Stimulated activated CD8-positive, alpha-beta memory T cell treated with anti-CD3 and anti-CD28 coated beads, Interleukin-12 subunit alpha, Interleukin-12 subunit beta, amount 100 ng/mL, for 4 hours (primary cell): ENCODE measurements around the gene STAMBP.
"Not testable (repeated sequence)": the region's sequence is repeated elsewhere in the genome, so short reads cannot be mapped to it uniquely, and the experiment has no call there.

Experiments
- DNase-seq: peaks from one replicate; pipeline ENCODE4 v3.0.0-alpha.2; 2020; ENCODE audit warnings: low read depth

The STAMBP gene

GRCh38 chr2:73828818-73829570 lies at the start of gene STAMBP:
TSS of gene STAMBP (plus strand) at chr2:73828961. CDS start at chr2:73830857, 1,896 bp downstream.
- peak; percentile 73 for DNase-seq

DNA sequence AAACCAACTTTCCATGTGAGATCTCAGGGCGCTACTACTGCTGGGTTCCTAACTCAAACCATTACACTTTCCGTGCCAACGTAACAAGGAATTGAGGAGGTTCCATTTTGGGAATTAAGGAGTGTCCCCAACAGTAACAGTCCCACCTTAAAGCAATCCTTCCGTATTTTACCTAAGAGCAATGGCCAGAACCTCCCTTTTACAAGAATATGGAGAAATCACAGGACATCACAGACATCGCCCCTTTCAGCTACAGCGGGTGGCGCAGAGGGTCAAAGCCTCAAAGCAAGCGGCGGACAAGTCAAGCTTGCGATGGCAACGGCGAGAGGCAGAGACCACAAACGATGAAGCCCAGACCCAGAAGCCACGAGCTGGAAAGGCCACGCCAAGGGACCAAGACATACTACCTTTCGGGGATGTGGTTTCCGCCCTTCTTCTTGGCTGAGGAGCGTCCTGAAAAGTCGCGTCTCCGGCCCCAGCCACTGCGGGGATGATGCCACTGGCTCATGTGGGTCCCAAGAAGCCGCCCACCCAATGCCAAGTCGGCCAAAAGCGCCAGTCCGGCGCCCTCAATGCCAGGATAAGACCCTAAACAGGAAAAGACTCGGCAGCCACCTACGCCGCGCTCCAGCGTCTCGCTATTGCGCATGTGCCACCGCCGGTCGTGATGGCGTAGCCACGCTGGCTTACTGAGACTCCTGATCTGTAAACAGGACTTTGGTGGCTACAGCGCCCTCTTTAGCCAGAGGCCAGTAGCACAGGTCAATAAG lies 49.1 kb upstream of the STAMBP start, which contains the start of gene DUSP11:
DUSP11 (minus strand) TSS at position 637 of the 770 bp plus-strand sequence; CDS start at position 508, 129 bp downstream.
- DNase-seq, result peak; percentile 89

DNA sequence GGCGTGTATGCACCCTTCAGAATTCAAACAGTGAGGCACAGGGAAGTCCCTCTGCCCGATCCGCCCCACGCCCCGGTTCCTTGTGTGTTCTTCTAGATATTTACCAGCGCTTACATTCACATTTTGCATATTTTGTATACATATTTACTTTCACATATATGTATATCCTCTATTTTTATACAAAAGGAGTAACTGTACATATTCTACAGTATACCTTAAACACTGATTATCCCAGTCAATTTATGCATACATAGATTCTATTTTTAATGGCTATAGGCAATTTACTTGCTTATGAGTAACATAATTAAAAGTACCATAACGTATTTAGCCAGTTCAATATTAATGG lies 48.6 kb upstream of the STAMBP start:
- DNase-seq, result no peak

DNA sequence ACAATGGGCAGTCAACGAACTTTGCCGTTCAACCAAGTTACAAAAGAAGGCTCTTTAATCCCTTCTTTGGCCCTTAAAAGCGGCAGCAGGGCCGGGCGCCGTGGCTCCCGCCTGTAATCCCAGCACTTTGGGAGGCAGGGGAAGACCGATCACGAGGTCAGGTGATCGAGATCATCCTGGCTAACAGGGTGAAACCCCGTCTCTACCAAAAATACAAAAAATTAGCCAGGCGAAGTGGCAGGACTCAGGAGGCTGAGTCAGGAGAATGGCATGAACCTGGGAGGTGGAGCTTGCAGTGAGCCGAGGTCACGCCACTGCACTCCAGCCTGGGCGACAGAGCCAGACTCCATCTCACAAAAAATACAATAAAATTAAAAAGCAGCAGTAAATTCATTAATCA lies 45.4 kb upstream of the STAMBP start:
- not testable (repeated sequence) for DNase-seq

DNA sequence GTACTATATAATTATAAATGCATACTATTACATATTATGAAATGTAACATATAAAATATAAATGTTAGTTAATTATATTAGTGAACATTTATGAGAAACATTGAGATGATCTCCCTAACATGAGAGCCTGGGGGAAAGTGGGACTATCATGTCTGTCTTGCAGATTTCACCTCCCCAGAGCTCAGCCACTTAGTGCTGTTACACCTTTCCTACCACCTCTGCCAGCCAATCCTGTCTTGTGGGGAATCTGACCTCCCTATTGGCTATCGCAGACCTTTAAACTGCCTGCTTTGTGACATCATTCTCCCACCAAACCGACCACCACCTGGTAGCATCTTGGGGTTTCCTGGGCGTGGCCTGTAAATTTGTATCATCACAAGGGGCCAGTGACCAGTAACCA lies 44.9 kb upstream of the STAMBP start, which contains the start of gene C2orf78:
C2orf78 (plus strand) TSS at position 301 of the 400 bp plus-strand sequence. CDS start 127 bp downstream, outside the sequence.
- DNase-seq, result not testable (repeated sequence)

- no peak for DNase-seq
Observed at GRCh38 chr2:73811878-73812277, 16.9 kb upstream of the STAMBP start.

- DNase-seq, result no peak
Observed at GRCh38 chr2:73812635-73813034, 16.1 kb upstream of the STAMBP start.

DNA sequence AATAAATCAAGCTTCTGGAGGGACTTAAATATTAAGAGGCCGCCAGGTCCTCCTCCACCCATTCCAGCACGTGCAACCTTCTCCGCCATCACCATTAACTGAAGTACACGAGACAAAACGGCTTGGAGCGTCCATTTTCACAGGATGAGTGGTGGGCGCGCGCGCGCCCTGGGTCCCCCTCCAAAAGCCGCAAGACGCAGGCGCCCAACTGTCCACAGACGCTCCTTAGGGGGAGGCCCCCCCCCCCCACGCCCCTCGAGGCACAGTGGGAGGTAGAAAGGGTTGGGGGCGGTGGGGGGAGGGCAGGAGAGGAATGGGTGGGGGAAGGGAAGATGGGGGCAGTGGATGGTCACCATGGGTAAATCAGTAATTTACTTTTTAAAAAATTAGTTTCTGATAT lies 10.5 kb upstream of the STAMBP start:
- DNase-seq, result no peak

GRCh38 chr2:73821227-73821626 lies 7.5 kb upstream of the STAMBP start:
- no peak for DNase-seq

GRCh38 chr2:73821669-73822068 lies 7.1 kb upstream of the STAMBP start:
- no peak for DNase-seq

- DNase-seq, result no peak
Observed at GRCh38 chr2:73822276-73822675, 6.5 kb upstream of the STAMBP start.

DNA sequence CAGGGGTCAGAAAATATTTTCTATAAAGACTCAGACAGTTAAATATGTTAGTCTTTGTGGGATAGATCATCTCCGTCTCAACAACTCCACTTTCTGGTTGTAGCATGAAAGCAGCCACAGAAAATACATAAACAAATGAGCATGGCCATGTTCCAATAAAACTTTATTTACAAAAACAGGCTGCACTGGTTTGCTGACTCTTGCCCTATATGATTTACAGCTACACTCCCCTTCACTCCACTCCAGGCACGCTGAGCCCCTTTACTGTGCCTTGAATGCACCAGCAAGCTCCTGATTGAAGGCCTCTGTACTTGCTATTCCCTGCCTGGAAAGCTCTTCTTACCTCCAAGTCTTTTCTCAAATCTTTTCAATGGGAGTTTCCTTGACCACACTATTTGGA lies 5.8 kb upstream of the STAMBP start:
- no peak for DNase-seq

GRCh38 chr2:73823416-73823815 lies 5.3 kb upstream of the STAMBP start:
- no peak for DNase-seq

DNA sequence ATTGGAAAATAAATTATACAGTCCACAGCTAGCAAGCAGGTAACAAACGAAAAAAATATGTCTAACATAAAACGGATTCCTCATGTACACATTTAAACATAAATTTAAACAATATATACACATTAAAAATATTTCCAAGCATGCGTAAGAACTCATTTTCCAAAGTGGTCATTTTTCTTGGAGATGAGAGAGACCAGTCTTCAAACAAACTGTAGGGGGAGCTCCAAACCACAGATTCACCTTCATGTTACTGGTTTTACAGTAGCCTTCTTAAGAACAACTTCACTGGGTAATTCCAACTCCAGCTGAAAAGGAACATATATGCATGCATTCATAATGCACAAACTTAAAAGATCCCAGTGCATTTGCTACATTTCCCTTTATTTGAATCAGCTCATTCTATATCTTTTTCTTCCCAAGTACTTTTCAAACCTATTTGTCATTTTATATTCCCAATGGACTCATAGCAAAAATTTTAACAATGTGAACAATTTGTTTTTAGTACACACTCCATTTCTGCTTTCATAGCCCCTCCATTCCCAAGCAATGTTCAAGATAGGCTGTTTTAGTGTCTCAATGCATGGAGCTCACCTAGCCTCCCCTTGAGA lies 4.7 kb upstream of the STAMBP start:
- no peak for DNase-seq

GRCh38 chr2:73825408-73825807 lies 3.4 kb upstream of the STAMBP start:
- DNase-seq, result no peak

GRCh38 chr2:73827018-73827417 lies 1.7 kb upstream of the STAMBP start:
- DNase-seq, result no peak

- DNase-seq, result no peak
Observed at GRCh38 chr2:73827660-73828388, 937 bp upstream of the STAMBP start.

GRCh38 chr2:73828389-73828817 lies 358 bp upstream of the STAMBP start:
- no peak for DNase-seq

- DNase-seq, result peak; percentile 13
Observed at GRCh38 chr2:73830871-73831401, 2.2 kb downstream of the STAMBP start.

DNA sequence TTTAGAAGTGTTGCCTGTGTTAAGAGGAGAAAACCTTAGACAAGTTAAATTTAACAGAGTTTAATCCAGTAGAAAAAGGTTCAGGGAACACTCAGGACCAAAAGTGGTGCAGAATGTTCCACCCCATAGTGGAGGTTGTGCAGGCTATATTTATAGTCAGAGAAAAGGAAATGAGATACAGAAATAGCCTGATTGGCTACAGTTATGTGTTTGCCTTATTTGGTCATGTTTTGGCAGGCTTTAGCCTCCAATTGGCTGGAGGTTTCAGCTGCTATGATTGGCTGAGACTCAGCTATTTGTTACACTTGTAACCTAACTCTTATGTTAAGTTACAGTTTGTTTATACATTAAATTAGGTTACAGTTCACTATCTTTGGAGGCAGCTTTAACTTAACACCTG lies 4.2 kb downstream of the STAMBP start:
- DNase-seq, result no peak

- DNase-seq, result no peak
Observed at GRCh38 chr2:73836141-73836943, 7.6 kb downstream of the STAMBP start.
